Transverse colon (tissue), 4 donors: ENCODE data around the gene C7orf25. TPM values are rescaled to one million over a fixed set of nuclear protein-coding genes. Genes with fewer than 3 reads are reported as not detected.

Experiments
- DNase-seq: peaks from one replicate; pipeline ENCODE4 v3.0.0-alpha.2; 2019
- H3K27ac ChIP-seq, 4 donors: fragments of 200-600 bp; sonication (generic); 2 replicates each; pipeline ENCODE4 v1.5.1; 2016 to 2018; ENCODE audit warnings: inconsistent platforms in 4 of 4
- H3K27me3 ChIP-seq: fragments of 200-600 bp; sonication (generic); 2 replicates; pipeline ENCODE4 v1.5.1; 2017; ENCODE audit warnings: inconsistent platforms
- H3K36me3 ChIP-seq, 4 donors: fragments of 200-600 bp; sonication (generic); 2 replicates each; pipeline ENCODE4 v1.5.1; 2017 to 2019; ENCODE audit warnings: inconsistent platforms in 4 of 4
- H3K4me1 ChIP-seq, 4 donors: fragments of 200-600 bp; sonication (generic); 2 replicates each; pipeline ENCODE4 v1.5.1; 2017 to 2020; ENCODE audit warnings: inconsistent platforms in 4 of 4
- H3K4me3 ChIP-seq, 4 donors: fragments of 200-600 bp; sonication (generic); 1 replicate in 1 of 4; 2 replicates in 3 of 4; pipeline versions ENCODE4 v1.5.1 to v1.6.1; 2017 to 2019; ENCODE audit warnings: inconsistent platforms in 4 of 4
- H3K9me3 ChIP-seq, 2 donors: fragments of 200-600 bp; sonication (generic); 2 replicates each; pipeline ENCODE4 v1.5.1; 2017 to 2019; ENCODE audit warnings: inconsistent platforms in 2 of 2
- CTCF ChIP-seq, 5 experiments: fragments of 200-600 bp in 3 of 5; fragments of 450-650 bp in 2 of 5; sonication (generic) in 3 of 5; IDR thresholded peaks; 1 replicate in 2 of 5; 2 replicates in 3 of 5; pipeline ENCODE4 v1.5.1; 2016 to 2017; ENCODE audit warnings: antibody characterized with exemption in 5 of 5, inconsistent platforms in 3 of 5, mild to moderate bottlenecking in 2 of 5, moderate library complexity in 1 of 5
- EP300 ChIP-seq: sonication (generic); formaldehyde crosslinking; IDR thresholded peaks from one replicate; pipeline ENCODE4 v1.6.1; 2017; ENCODE audit warnings: antibody characterized with exemption, low read depth
- POLR2A ChIP-seq: fragments of 450-650 bp; IDR thresholded peaks from one replicate; pipeline ENCODE4 v1.6.1; 2016; ENCODE audit warnings: antibody characterized with exemption, mild to moderate bottlenecking, moderate library complexity
- POLR2AphosphoS5 ChIP-seq, 3 donors: sonication (generic); formaldehyde crosslinking; IDR thresholded peaks; one replicate each; pipeline ENCODE4 v1.6.1; 2016; ENCODE audit warnings: antibody characterized with exemption in 3 of 3
- WGBS, 2 donors: methylation state at CpG; one replicate each; pipeline ENCODE4 v1.1.5; 2018; ENCODE audit warnings: low coverage in 1 of 2; 5-methylcytosine and 5-hydroxymethylcytosine counted together
- in situ Hi-C, 4 donors: fragments of 200-750 bp; cut with MboI; loops; one replicate each; pipeline versions ENCODE4 v1.15.0 to v1.15.1; 2017; ENCODE audit warnings: low sequenced_read_pairs in 3 of 4, low pct_ligation_motif_present in 1 of 4, low pct_unique_long_range_greater_than_20kb in 1 of 4
- intact Hi-C: fragments of 100-400 bp; cut with DNase I; formaldehyde crosslinking; loops from one replicate; pipeline ENCODE4 v1.15.1; 2023; ENCODE audit warnings: low total_unique reads
- total RNA-seq, 4 donors: library from RNA; depleted of rRNA; stranded (reverse); fragments of >200 nt; gene quantifications; one replicate each; pipeline ENCODE4 v1.1.0, GENCODE V29; 2016

C7orf25 gene
- total RNA-seq, 4 donors from 2014 or later = 7.0 to 11.6 (median 9.7) TPM

- Histone ChIP-seq H3K4me3 (no peak overlapping the region), H3K27me3 (no peaks in the 10 kb centered on the region), H3K9me3 (no peaks in the 10 kb centered on the region), H3K36me3 (peaks cover 0 to 21% (median 5%) of the 10 kb centered on the region in 4 donors), H3K27ac (no peak overlapping the region), H3K4me1 (peaks cover 3 to 19% (median 11%) of the 10 kb centered on the region in 4 donors)
- WGBS, 2 donors = 77 to 80% methylated on average over 5 to 6 of the region's 6 CpGs
- no peak for DNase-seq
- intact Hi-C loops = loop anchor here (5.0 kb wide), 1 partner anchor 1377 kb away; no protein-coding TSS in a partner anchor
- in situ Hi-C loops = no loop called here
- TF ChIP-seq CTCF (IDR thresholded peaks at IDR 0.05) = no peak
- no peak for TF ChIP-seq EP300
- TF ChIP-seq POLR2AphosphoS5 (IDR thresholded peaks at IDR 0.05) = no peak
- TF ChIP-seq POLR2A = no peak
Measured at GRCh38 chr7:42914009-42914408, 2.1 kb upstream of the C7orf25 start.

GRCh38 chr7:42913591-42913990 lies 1.7 kb upstream of the C7orf25 start:
- 70 to 83% methylated on average over 2 of the region's 2 CpGs for WGBS, 2 donors
- in situ Hi-C loops = no loop called here
- no peak for TF ChIP-seq EP300
- TF ChIP-seq CTCF (IDR thresholded peaks at IDR 0.05) = no peak
- no peak for TF ChIP-seq POLR2A
- no peak for TF ChIP-seq POLR2AphosphoS5 (IDR thresholded peaks at IDR 0.05)
- H3K27me3 ChIP-seq = no peaks in the 10 kb centered on the region
- peaks cover 3 to 19% (median 11%) of the 10 kb centered on the region in 4 donors for H3K4me1 ChIP-seq
- intact Hi-C loops = loop anchor here (5.0 kb wide), 1 partner anchor 1376 kb away; no protein-coding TSS in a partner anchor
- H3K4me3 ChIP-seq = no peak overlapping the region
- peaks cover 0 to 19% (median 4%) of the 10 kb centered on the region in 4 donors for H3K36me3 ChIP-seq
- no peak for DNase-seq
- no peaks in the 10 kb centered on the region for H3K9me3 ChIP-seq
- H3K27ac ChIP-seq = no peak overlapping the region

- no peak overlapping the region for H3K4me3 ChIP-seq
- intact Hi-C loops = loop anchor here (5.0 kb wide), 1 partner anchor 1373 kb away; no protein-coding TSS in a partner anchor
- no peaks in the 10 kb centered on the region for H3K27me3 ChIP-seq
- in situ Hi-C loops = no loop called here
- WGBS, 2 donors = 97% methylated on average over 2 of the region's 2 CpGs; no CpG with 5 or more reads in 1 of the 2 donors
- no peaks in the 10 kb centered on the region for H3K36me3 ChIP-seq
- H3K27ac ChIP-seq = no peak overlapping the region
- H3K4me1 ChIP-seq = peaks cover 8 to 31% (median 11%) of the 10 kb centered on the region in 4 donors
- H3K9me3 ChIP-seq = no peaks in the 10 kb centered on the region
- no peak for DNase-seq
- TF ChIP-seq EP300 = no peak
- TF ChIP-seq POLR2AphosphoS5 (IDR thresholded peaks at IDR 0.05) = no peak
- no peak for TF ChIP-seq CTCF (IDR thresholded peaks at IDR 0.05)
- TF ChIP-seq POLR2A = no peak
Measured at GRCh38 chr7:42910306-42910705, 1.6 kb downstream of the C7orf25 start.

GRCh38 chr7:42907316-42907715 lies 4.6 kb downstream of the C7orf25 start:
- in situ Hi-C loops = no loop called here
- no peak overlapping the region for H3K4me3 ChIP-seq
- no peaks in the 10 kb centered on the region for H3K27me3 ChIP-seq
- H3K27ac ChIP-seq = no peak overlapping the region
- no peaks in the 10 kb centered on the region for H3K9me3 ChIP-seq
- no peak for TF ChIP-seq CTCF (IDR thresholded peaks at IDR 0.05)
- TF ChIP-seq POLR2AphosphoS5 (IDR thresholded peaks at IDR 0.05) = no peak
- TF ChIP-seq POLR2A = no peak
- TF ChIP-seq EP300 = no peak
- intact Hi-C loops = no loop called here
- H3K4me1 ChIP-seq = peaks cover 8 to 28% (median 9%) of the 10 kb centered on the region in 4 donors
- no peak for DNase-seq
- H3K36me3 ChIP-seq = no peaks in the 10 kb centered on the region
